ENCODE results near the gene ZNF385A.

DNA sequence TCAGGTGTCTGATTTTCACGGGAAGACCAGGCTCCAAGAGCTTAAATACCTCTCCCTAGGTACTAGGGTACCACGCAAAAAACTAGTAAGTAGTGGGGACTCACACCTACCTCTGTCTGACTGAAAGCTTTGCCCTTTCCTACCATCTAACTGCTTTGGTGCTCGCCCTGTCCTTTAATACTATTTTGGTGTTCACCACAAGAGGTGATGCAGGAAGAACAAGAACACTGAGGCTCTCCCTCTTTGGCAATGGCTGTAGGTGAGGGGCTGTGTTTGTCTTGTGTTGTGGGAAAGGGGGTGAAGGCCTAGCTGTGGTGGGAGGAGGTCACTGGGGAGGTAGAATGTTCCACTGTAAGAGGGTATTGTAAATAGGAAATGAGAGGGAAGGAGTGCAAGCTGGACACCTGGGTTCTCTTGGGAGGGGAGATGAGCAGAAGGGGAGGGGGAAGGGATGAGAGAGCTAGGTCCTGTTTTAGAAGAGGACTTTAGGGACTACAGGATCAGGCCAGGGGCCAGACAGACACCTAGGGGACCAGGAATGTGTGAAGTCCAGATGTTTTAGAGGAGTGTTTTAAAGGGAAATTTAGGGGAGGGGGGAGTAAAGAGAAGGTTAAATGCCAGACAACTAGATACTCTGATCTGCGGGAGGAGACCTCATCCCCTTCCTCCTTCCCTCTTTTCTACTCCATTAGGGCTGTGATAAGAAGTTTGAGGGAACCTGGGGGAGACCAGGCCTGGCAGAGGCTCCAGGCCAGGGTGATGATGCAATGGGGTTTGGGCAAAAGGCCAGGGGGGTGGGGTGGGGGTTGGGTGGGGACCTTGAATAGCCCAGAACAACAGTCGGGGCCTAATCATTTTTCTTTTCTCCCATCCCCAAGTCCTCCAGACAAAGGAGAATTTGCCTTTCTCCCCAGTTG is 32.4 kb upstream of the ZNF385A start:
- TF ChIP-seq, protein P1, sequence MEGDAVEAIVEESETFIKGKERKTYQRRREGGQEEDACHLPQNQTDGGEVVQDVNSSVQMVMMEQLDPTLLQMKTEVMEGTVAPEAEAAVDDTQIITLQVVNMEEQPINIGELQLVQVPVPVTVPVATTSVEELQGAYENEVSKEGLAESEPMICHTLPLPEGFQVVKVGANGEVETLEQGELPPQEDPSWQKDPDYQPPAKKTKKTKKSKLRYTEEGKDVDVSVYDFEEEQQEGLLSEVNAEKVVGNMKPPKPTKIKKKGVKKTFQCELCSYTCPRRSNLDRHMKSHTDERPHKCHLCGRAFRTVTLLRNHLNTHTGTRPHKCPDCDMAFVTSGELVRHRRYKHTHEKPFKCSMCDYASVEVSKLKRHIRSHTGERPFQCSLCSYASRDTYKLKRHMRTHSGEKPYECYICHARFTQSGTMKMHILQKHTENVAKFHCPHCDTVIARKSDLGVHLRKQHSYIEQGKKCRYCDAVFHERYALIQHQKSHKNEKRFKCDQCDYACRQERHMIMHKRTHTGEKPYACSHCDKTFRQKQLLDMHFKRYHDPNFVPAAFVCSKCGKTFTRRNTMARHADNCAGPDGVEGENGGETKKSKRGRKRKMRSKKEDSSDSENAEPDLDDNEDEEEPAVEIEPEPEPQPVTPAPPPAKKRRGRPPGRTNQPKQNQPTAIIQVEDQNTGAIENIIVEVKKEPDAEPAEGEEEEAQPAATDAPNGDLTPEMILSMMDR (IDR thresholded peaks at IDR 0.05) = no peak
- TF ChIP-seq POLR2AphosphoS5 (IDR thresholded peaks at IDR 0.05) (no peak), POLR2A (IDR thresholded peaks at IDR 0.05) (no peak)
